DMS153 treated with DMSO at 0.1 percent for 48 hours (cell line): ENCODE results near the gene MAP3K2.
"Not testable (repeated sequence)": the region's sequence is repeated elsewhere in the genome, so short reads cannot be mapped to it uniquely, and the experiment has no call there.

Source experiments
- DNase-seq: peaks from one replicate; lab custom pipeline; 2025; ENCODE audit not compliant: unreplicated experiment; lab: John Stamatoyannopoulos, UW

MAP3K2 gene

DNA sequence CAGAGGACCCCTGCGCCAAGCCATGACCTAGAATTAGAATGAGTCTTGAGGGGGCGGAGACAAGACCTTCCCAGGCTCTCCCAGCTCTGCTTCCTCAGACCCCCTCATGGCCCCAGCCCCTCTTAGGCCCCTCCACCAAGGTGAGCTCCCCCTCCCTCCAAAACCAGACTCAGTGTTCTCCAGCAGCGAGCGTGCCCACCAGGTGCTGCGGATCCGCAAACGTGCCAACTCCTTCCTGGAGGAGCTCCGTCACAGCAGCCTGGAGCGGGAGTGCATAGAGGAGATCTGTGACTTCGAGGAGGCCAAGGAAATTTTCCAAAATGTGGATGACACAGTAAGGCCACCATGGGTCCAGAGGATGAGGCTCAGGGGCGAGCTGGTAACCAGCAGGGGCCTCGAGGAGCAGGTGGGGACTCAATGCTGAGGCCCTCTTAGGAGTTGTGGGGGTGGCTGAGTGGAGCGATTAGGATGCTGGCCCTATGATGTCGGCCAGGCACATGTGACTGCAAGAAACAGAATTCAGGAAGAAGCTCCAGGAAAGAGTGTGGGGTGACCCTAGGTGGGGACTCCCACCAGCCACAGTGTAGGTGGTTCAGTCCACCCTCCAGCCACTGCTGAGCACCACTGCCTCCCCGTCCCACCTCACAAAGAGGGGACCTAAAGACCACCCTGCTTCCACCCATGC is 33.5 kb upstream of the MAP3K2 start:
- DNase-seq = no peak

DNA sequence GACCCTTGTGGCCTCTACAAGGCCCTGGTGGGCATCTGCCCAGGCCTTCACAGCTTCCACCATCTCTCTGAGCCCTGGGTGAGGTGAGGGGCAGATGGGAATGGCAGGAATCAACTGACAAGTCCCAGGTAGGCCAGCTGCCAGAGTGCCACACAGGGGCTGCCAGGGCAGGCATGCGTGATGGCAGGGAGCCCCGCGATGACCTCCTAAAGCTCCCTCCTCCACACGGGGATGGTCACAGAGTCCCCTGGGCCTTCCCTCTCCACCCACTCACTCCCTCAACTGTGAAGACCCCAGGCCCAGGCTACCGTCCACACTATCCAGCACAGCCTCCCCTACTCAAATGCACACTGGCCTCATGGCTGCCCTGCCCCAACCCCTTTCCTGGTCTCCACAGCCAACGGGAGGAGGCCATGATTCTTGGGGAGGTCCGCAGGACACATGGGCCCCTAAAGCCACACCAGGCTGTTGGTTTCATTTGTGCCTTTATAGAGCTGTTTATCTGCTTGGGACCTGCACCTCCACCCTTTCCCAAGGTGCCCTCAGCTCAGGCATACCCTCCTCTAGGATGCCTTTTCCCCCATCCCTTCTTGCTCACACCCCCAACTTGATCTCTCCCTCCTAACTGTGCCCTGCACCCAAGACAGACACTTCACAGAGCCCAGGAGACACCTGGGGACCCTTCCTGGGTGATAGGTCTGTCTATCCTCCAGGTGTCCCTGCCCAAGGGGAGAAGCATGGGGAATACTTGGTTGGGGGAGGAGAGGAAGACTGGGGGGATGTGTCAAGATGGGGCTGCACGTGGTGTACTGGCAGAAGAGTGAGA is 32.5 kb upstream of the MAP3K2 start:
- no peak for DNase-seq

DNA sequence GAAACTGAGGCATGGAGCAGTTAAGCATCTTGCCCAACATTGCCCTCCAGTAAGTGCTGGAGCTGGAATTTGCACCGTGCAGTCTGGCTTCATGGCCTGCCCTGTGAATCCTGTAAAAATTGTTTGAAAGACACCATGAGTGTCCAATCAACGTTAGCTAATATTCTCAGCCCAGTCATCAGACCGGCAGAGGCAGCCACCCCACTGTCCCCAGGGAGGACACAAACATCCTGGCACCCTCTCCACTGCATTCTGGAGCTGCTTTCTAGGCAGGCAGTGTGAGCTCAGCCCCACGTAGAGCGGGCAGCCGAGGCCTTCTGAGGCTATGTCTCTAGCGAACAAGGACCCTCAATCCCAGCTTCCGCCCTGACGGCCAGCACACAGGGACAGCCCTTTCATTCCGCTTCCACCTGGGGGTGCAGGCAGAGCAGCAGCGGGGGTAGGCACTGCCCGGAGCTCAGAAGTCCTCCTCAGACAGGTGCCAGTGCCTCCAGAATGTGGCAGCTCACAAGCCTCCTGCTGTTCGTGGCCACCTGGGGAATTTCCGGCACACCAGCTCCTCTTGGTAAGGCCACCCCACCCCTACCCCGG is 31.8 kb upstream of the MAP3K2 start:
- no peak for DNase-seq

DNA sequence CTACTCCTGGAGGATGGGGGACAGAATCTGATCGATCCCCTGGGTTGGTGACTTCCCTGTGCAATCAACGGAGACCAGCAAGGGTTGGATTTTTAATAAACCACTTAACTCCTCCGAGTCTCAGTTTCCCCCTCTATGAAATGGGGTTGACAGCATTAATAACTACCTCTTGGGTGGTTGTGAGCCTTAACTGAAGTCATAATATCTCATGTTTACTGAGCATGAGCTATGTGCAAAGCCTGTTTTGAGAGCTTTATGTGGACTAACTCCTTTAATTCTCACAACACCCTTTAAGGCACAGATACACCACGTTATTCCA is 31.3 kb upstream of the MAP3K2 start:
- DNase-seq = no peak

DNA sequence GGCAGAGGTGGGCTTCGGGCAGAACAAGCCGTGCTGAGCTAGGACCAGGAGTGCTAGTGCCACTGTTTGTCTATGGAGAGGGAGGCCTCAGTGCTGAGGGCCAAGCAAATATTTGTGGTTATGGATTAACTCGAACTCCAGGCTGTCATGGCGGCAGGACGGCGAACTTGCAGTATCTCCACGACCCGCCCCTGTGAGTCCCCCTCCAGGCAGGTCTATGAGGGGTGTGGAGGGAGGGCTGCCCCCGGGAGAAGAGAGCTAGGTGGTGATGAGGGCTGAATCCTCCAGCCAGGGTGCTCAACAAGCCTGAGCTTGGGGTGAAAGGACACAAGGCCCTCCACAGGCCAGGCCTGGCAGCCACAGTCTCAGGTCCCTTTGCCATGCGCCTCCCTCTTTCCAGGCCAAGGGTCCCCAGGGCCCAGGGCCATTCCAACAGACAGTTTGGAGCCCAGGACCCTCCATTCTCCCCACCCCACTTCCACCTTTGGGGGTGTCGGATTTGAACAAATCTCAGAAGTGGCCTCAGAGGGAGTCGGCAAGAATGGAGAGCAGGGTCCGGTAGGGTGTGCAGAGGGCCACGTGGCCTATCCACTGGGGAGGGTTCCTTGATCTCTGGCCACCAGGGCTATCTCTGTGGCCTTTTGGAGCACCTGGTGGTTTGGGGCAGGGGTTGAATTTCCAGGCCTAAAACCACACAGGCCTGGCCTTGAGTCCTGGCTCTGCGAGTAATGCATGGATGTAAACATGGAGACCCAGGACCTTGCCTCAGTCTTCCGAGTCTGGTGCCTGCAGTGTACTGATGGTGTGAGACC is 30.7 kb upstream of the MAP3K2 start, which contains the start of gene PROC:
Gene PROC (plus strand): TSS at position 128 of the 812 bp plus-strand sequence. CDS start 1,516 bp downstream, outside the sequence.
- DNase-seq = no peak

DNA sequence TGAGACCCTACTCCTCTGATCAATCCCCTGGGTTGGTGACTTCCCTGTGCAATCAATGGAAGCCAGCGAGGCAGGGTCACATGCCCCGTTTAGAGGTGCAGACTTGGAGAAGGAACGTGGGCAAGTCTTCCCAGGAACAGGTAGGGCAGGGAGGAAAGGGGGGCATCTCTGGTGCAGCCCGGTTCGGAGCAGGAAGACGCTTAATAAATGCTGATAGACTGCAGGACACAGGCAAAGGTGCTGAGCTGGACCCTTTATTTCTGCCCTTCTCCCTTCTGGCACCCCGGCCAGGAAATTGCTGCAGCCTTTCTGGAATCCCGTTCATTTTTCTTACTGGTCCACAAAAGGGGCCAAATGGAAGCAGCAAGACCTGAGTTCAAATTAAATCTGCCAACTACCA is 29.6 kb upstream of the MAP3K2 start:
- DNase-seq = no peak

DNA sequence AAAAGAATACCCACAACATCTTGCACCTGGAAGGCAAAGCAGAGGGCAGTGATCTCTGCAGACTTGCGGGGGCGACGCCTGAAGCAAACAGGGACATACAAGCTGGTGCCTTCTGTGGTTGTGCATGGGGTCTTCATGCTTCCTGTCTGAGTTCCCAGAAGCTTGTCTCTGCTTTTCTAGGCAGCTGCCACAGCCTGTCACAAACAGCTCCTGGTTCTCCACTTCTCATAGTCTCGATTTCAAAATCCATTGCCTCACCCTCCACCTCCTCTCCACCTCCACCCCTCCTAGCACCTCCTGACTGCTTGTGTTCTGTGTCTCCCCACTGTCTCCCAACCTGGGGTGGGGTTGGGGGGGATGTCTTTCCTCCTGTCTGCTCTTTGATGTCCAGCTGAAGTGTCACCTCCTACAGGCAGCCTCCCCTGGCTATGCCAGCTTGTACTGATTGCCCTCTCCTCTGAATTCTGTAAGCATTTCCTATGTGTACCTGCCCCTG is 28.8 kb upstream of the MAP3K2 start:
- DNase-seq = no peak

DNA sequence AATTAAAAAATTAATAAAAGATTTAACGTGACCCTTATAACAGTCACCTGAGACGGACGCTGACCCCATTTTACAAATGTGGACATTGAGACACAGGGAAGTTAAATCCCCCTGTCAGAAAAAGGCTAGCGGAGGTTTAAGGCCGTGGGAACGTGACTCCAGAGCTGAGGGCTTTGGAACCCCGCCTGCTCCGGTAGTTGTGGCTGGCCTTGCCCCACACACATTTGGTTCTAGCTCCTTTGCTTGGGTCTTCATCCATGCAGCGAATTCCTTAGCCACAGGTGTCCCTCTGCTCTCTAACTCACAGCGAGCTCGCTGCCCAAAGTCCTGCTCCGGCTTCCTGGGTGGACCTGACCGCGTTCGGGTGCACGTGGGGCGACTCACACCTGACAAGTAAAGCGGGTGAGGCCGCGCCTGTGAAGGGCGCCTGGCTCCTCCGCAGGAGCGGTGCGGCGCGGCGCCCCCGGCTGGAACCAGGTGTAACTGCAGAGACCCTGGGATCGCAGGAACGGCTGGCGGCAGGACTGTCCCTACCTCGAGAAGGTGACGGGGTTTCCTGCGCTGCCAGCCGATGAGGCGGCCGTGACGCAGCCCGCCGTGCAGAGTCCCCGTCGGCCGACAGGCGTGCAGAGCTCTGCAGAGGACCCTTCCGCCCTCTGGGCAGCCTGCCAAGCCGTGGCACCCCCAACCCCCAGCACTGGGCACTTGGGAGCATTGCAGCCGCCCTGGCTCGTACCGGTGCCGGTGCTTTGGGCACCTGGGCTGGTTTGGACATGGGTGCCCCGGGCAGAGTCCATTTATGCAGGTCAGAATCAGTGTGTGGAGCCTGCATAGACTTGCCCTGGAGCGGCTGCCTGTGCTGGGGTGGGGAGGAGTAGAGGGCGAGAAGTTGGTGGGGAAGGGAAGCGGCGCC is 28.1 kb upstream of the MAP3K2 start:
- DNase-seq = peak; percentile 48

DNA sequence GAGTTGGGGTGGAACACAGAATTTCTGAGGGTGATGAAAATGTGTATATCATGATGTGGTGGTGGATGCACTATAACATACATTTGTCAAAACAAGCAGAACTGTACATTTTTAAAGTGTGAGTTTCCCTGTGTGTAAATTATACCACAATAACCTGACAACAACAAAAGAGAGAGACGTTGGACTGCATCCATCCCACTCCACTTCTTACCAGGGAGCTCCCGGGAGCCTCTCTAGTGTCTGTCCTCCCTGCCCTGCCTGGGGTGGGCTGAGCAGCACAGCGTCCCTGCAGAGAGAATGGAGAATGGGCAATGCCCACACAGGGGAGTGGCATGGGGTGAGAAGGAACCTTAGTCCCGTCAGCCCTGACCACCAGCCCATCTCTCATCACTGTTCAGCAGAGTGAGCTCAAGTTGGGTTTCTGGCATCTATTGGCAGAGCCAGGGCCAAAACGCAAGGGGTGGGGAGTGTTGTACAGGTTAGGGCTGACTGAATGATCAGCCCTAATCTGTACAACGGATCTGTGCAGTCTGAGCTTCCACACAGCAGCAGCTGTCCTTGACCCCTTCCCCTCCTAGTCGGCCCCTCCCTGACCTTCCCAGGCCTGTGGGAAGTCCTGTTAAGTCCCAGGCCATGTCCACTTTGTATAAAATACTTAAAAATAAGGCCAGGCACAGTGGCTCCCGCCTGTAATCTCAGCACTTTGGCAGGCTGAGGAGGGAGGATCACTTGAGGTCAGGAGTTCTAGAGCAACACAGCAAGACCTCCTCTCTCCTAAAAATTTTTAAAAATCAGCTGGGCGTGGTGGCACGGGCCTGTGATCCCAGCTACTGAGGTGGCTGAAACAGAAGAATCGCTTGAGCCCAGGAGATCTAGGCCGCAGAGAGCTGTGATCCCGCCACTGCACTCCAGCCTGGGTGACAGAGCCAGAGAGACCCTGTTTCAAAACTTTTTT is 27.1 kb upstream of the MAP3K2 start:
- DNase-seq = no peak

DNA sequence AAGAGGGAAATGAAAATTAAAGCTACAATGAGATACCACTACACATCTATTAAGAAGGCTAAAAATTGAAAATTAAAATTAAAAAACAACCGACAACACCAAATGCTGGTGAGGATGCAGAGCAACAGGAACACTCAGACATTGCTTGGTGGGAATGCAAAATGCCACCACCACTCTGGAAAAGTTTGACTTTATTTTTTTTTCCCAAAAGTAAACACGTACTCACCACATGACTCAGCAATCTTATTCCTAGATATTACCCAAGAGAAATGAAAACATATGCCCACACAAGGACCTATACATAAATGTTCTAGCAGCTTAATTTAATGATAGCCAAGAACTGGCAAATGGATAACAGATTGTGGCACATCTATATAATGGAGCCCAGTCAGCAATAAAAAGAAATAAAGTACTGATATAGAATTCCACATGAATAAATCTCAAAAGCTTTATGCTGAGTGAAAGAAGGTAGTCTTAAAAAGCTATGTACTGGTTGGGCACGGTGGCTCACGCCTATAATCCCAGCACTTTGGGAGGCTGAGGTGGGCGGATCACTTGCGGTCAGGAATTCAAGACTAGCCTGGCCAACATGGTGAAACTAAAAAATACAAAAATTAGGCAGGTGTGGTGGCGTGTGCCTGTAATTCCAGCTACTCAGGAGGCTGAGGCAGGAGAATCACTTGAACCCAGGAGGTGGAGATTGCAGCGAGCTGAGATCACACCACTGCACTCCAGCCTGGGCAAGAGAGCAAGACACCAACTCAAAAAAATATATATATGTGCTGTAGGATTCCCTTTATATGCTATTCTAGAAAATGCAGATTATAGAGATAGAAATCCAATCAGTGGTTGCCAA is 26.2 kb upstream of the MAP3K2 start:
- no peak for DNase-seq

DNA sequence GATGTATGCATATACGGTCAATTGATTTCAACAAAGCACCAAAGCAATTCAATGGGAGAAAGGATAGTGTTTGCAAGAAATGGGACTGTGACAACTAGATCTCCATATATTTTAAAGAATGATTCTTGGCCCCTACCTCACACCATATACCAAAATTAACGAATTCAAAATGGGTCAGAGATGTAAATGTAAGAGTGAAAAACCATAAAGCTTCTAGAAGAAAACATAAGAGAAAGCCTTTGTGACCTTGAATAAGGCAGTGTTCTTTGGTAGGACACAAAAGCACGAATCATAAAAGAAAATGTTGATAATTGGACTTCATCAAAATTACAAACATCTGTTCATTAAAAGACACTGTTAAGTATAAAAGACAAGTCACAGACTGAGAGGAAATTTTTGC is 25.4 kb upstream of the MAP3K2 start:
- no peak for DNase-seq

DNA sequence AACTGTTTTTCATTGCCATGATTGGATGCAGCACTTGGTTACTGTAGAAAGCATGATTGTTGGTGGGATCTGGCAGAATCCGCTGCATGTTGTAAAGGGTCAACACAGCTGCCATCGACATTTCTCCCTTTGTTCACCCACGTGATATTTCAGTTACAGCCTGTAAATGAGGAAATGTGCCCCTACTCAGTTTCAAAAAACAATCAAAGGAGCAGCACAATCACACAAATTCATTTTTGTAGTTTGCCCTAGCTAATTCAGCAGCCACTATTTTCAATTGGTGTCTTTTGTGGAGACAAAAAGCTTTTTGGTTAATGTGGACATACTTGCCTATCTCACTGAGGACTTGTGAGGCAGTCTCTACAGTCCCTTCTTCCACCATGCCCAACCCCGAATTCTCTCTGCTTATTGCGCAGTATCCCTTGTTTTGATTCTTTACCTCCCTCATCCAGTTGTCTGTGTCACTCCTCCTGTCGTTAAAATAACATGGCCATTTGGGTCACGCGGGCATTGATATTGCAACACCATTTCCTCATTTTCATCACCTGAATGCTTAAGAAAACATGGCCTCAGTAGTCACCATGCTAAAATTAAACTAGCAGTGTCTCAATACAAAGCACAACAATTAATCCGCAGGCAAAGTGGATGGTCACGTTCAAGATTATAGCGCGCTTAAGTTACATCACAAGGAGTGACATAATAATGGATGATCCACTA is 24.0 kb upstream of the MAP3K2 start:
- no peak for DNase-seq

DNA sequence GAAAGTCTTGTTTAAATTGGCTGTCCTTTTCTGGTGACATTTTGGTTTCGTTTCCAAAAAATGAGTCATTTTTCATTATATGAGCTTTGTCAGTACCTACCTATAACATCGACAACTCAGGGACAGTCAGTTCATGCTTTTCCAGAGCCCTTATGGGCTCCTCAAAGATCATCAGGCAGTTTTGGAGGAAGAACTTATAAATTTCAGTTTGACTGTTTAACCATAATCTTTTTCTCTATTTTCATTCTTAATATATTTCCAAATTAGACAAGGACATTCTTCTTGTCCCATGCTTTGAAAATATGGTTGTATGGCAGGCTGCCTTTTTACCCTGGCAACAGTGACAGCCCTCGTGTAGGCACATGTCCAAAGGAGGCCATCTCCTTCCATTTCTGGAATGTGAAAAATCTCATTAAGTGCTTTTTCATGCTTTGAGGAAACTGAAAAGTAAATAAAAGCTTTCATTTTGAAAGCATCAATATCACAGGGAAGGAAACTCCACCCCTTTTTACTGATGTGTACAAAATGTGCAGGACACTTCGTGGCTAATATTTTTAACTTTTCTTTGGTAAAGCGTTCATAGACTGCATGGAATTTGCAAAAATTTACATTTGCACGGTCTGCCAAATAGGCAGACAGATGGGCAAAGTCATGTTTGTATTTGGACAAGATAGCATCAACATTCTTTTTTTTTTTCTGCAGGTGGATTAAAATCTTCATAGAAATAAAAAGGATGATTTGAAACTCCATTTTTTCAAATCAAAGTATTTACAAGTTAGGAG is 23.3 kb upstream of the MAP3K2 start:
- DNase-seq = no peak

DNA sequence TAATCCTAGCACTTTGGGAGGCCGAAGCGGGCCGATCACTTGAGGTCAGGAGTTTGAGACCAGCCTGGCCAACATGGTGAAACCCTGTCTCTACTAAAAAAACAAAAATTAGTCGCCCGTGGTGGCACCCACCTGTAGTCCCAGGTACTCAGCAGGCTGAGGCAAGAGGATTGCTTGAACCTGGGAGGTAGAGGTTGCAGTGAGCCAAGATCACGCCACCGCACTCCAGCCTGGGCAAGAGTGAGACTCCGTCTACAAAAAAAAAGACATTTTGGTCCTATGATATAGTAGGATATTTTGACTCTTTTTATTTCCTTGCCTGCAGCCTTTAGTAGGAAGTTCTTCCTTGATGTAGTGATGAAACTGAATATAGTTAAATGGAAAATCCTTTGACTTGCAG is 21.9 kb upstream of the MAP3K2 start:
- DNase-seq = not testable (repeated sequence)

DNA sequence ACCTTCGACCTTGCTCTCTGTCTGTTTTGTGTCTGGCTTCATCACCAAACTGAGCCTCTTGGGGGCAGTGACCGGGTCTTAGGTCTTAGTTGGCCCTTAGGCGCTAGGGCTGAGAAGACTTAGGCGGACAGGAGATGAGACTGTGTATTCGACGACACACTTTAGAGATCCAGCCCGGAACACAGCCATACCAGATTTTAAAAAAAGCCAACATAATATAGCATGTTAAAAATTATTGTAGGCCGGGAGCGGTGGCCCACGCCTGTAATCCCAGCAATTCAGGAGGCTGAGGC is 21.0 kb upstream of the MAP3K2 start:
- no peak for DNase-seq

DNA sequence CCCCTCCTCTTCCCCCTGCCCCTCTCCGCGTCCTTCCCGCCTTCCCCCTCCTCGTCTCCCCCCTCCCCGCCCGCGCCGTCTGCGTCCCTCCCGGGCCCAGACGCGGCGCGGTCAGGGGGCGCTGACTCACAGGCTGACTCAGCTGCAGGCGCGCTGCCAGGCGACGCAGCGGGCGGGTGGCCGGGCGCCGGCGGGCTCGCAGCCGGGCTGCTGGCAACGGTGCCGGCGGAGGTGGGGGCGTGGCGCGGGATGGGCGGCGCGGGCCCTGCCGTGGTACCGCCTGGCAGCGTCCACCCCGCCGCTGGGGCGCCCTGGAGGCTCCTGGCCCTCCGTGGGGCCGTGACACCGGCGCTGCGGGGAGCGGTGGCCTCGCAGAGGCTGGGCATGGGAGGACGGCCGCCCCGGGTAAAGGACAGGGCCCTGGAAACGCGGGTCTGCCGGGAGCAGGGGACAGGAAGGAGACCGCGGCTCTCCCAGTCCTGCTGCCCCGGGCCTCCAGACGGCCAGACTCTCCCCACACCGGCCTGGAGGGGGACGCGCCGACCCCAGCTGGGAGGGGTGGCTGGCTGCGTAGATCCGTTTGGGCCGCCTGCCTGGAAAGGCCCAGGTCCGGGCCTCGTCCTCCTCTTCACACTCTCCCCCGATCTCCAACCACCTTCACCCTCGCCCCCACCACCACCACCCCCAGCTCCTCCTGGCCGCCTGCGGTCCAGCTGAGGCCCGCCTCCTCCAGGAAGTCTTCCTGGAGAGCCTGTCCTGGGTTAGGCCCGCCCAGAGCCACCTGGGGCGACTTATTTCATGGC is 20.4 kb upstream of the MAP3K2 start:
- peak; percentile 50 for DNase-seq
